ENCODE data around the gene RUSF1. TPM values are rescaled to one million over a fixed set of nuclear protein-coding genes. Genes with fewer than 3 reads are reported as not detected.

Gene RUSF1
- total and polyA plus RNA-seq, 9 of the 15 experiments (the other 6 are each of a cell fraction or from before 2014, with no cell fraction given) = 0.80 to 52.8 (median 27.6) TPM

DNA sequence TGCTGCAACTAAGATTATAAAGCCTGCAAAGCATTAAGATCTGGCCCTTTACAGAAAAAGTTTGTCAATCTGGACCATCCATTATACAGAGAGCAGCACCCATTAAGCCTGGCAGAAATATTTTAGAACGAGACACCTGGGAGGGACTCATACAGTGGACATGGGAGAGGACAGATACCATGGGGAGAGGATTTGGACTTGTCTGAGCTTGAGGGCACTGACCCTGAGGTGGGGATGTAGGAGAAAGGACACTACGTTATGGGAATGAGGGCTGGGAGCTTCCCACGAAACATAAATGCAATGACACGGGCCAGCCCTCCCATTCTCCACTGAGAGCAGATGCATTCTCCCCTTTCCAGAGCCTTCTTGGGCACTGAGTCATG, 6.2 kb downstream of the RUSF1 start (continued):
- no peak for TF ChIP-seq BCLAF1 (IDR thresholded peaks at IDR 0.05; ENCODE audit: borderline replicate concordance in 1 of 2, control insufficient read depth in 1 of 2, low read depth in 2 of 2, low read length in 1 of 2)
- no peak for TF ChIP-seq ZKSCAN8 (CRISPR knock-in tag; IDR thresholded peaks at IDR 0.05)
- TF ChIP-seq CAMTA2 (CRISPR knock-in tag; conservative IDR thresholded peaks at IDR 0.05) = no peak
- TF ChIP-seq USF2 (CRISPR knock-in tag; IDR thresholded peaks at IDR 0.05) = no peak
- TF ChIP-seq GABPA (tag; conservative IDR thresholded peaks at IDR 0.05; ENCODE audit: low read depth) = no peak
- no peak for TF ChIP-seq ZNF780A (CRISPR knock-in tag; IDR thresholded peaks at IDR 0.05)
- no peak for TF ChIP-seq FOXP1 (CRISPR knock-in tag; IDR thresholded peaks at IDR 0.05)
- TF ChIP-seq CTCFL (IDR thresholded peaks at IDR 0.05; ENCODE audit: borderline replicate concordance, insufficient read depth, low read depth, low read length, poor library complexity, severe bottlenecking) = no peak
- no peak for TF ChIP-seq KDM4B (IDR thresholded peaks at IDR 0.05; ENCODE audit: borderline replicate concordance in 2 of 2, low read depth in 1 of 2)
- no peak for TF ChIP-seq SAFB2 (IDR thresholded peaks at IDR 0.05; ENCODE audit: borderline replicate concordance, low read depth, low read length, severe bottlenecking)
- no peak for TF ChIP-seq HEY1 (CRISPR knock-in tag; IDR thresholded peaks at IDR 0.05; ENCODE audit: borderline replicate concordance)
- no peak for TF ChIP-seq PTTG1 (tag; IDR thresholded peaks at IDR 0.05; ENCODE audit: low read depth)
- TF ChIP-seq MCM7 (IDR thresholded peaks at IDR 0.05) = no peak

Measured in K562 (cell line).